Thoracic aorta (tissue), 2 donors: ENCODE measurements around the gene NEURL3. TPM values are rescaled to one million over a fixed set of nuclear protein-coding genes. Genes with fewer than 3 reads are reported as not detected.

ENCODE experiments used
- ATAC-seq: fragments of 150-250 bp; one replicate; pipeline ENCODE4 v1.8.0; 2017; ENCODE audit warnings: low read depth; ENCODE audit not compliant: insufficient number of reproducible peaks, low FRiP score
- DNase-seq: peaks from one replicate; pipeline ENCODE4 v3.0.0-alpha.2; 2020; ENCODE audit warnings: low spot score
- H3K27ac ChIP-seq, 2 donors: fragments of 200-600 bp; sonication (generic); 1 replicate in 1 of 2; 2 replicates in 1 of 2; pipeline ENCODE4 v1.5.1; 2016; ENCODE audit warnings: mild to moderate bottlenecking in 2 of 2, moderate library complexity in 2 of 2
- H3K27me3 ChIP-seq: fragments of 200-600 bp; sonication (generic); replicated peaks from 2 replicates; pipeline ENCODE4 v1.6.0; 2016; ENCODE audit warnings: mild to moderate bottlenecking; ENCODE audit not compliant: insufficient read depth
- H3K36me3 ChIP-seq: fragments of 200-600 bp; sonication (generic); one replicate; pipeline ENCODE4 v1.5.1; 2016
- H3K4me1 ChIP-seq, 2 donors: fragments of 200-600 bp; sonication (generic); 1 replicate in 1 of 2; 2 replicates in 1 of 2; pipeline versions ENCODE4 v1.5.1 to v1.6.0; 2016; ENCODE audit warnings: low read depth in 2 of 2, mild to moderate bottlenecking in 1 of 2; ENCODE audit not compliant: control insufficient read depth in 1 of 2
- H3K4me3 ChIP-seq: fragments of 200-600 bp; sonication (generic); 2 replicates; pipeline ENCODE4 v1.5.1; 2016; ENCODE audit warnings: mild to moderate bottlenecking
- H3K9me3 ChIP-seq: fragments of 200-600 bp; sonication (generic); 2 replicates; pipeline ENCODE4 v1.5.1; 2016
- total RNA-seq, 2 donors: library from RNA; depleted of rRNA; stranded (reverse); fragments of >200 nt; gene quantifications; one replicate each; pipeline versions ENCODE4 v1.1.0 to v1.2.3, GENCODE V29; 2016
- TF ChIP-seq, protein P1 (sequence below): fragments of 200-600 bp; sonication (generic); IDR thresholded peaks from one replicate; pipeline ENCODE4 v1.5.1; 2019; ENCODE audit warnings: antibody characterized with exemption

NEURL3 gene
- total RNA-seq, 2 donors from 2014 or later = not detected

DNA sequence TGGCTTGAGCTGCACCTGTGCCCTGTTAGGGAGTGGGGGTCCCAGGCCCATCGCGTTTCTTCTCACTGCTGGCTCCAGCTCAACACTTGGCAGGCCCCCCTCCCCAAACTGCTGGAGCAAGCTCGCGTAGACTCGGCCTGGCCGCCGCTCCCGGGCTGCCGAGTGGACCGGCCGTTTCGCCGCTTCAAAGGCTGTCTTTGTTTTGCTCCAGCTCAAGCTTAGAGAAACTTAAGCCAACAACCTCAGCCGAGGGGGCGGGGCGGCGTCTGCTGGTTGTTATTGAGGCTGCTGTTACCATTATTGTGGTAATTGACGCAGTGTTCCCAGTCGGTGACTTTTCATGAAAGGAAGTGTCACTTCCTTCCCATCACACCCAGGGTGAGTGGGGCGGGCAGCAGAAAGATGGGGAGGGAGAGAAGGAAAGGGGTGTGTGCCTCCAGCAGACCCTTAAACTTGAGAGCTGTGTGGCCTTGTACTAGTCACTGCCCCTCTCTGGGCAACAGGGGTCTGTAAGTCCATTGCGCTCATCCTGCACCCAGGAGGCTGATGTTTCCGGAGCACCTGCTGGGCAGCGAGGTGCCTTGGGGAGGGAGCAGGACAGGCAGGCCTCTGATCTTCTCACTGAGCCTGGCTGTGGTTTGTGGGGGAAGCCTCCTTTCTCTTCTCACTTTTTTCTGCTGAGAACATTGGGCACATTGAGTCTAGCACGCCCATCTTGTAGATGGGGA lies 33.5 kb upstream of the NEURL3 start:
- Histone ChIP-seq H3K27me3 (no peaks in the 10 kb centered on the region), H3K4me3 (peak overlapping the region; percentile 93), H3K4me1 (peaks cover 40 to 79% of the 10 kb centered on the region in 2 donors)

DNA sequence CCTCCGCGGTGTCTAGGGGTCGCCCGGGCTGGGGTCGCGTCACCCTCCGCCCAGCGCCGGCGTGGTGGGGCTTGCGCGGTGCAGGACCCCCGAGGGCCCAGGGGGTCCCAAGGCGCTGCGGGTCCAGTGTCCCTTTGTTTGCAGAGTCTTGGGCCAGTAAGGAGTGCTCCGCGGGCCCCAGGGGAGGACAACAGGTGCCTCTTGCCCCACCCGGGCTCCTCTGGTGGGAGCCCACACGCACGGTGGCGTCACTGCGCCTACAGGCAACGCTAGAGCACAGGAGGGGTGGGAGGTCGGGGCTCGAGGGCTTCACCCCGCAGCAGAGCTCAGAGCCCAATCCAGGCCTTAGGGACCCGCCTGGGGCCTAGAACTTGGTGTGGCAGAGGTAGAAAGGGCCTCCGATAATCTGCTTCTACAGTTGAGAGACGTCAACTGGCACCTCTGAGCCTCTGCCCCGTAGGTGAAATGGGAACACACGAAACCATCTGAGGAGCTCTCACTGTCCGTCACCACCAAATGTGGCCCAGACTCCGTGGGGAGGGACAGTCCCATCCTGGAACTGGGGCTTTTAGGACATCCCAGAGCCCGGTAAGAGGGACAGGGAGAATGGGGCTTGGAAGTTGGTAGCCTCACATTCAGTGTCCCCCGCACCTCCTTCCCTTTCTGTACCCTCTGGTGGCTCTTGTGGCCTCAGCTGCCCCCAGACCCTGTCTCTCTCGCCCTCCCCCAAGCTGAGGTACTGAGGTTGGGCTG lies 32.8 kb upstream of the NEURL3 start:
- DNase-seq (no peak), ATAC-seq (no peak)
- Histone ChIP-seq H3K4me3 (peak overlapping the region; percentile 93), H3K9me3 (no peaks in the 10 kb centered on the region), H3K27me3 (no peaks in the 10 kb centered on the region), H3K4me1 (peaks cover 43 to 76% of the 10 kb centered on the region in 2 donors), H3K27ac (peak overlapping the region; percentile 94 to 97), H3K36me3 (peaks cover under 1% of the 10 kb centered on the region)
- TF ChIP-seq, protein P1, sequence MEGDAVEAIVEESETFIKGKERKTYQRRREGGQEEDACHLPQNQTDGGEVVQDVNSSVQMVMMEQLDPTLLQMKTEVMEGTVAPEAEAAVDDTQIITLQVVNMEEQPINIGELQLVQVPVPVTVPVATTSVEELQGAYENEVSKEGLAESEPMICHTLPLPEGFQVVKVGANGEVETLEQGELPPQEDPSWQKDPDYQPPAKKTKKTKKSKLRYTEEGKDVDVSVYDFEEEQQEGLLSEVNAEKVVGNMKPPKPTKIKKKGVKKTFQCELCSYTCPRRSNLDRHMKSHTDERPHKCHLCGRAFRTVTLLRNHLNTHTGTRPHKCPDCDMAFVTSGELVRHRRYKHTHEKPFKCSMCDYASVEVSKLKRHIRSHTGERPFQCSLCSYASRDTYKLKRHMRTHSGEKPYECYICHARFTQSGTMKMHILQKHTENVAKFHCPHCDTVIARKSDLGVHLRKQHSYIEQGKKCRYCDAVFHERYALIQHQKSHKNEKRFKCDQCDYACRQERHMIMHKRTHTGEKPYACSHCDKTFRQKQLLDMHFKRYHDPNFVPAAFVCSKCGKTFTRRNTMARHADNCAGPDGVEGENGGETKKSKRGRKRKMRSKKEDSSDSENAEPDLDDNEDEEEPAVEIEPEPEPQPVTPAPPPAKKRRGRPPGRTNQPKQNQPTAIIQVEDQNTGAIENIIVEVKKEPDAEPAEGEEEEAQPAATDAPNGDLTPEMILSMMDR = no peak

More for the DNA sequence above, 33.5 kb upstream of the NEURL3 start:
- H3K27ac ChIP-seq = peak overlapping the region; percentile 94 to 97
- TF ChIP-seq, protein P1 = no peak
- no peaks in the 10 kb centered on the region for H3K9me3 ChIP-seq
- DNase-seq (peak; percentile 87), ATAC-seq (no peak)
- peaks cover 4% of the 10 kb centered on the region for H3K36me3 ChIP-seq

DNA sequence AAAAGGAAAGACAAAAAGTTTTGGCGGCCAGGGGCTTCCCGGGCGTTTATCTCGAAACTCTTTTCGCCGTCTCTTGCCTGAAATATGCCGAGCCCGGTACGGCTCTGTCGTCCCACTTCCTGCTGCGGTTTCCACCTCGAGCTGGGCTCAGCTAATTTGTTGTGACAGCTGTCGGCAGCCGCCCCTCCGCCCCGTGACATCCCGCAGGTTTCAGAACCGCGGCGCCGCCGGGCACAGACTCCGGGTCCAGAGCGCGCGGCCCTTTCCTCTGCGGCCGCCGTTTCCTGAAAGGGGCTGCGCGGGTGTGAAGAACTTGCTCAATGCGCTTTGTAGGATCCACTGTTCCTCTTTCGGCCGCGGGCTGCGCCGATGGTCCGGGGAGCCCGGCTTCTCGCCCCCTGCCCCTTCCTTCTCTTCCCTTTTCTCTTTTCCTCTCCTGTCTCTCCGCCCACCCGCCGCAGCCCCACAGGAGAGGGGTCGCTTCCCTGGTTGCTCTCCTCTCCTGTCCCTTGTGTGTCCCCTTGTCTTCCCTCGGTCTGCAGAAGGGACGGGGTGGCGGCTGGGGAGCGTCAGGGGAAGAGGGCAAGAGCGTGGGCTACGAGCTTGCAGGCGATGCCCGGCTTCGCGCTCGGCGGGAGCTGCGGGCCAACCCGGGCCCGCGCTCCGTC lies 32.0 kb upstream of the NEURL3 start:
- no peak for ATAC-seq
- peak overlapping the region; percentile 94 to 97 for H3K27ac ChIP-seq
- H3K27me3 ChIP-seq = no peaks in the 10 kb centered on the region
- no peaks in the 10 kb centered on the region for H3K36me3 ChIP-seq
- DNase-seq = no peak
- H3K4me1 ChIP-seq = peaks cover 50 to 76% of the 10 kb centered on the region in 2 donors
- H3K4me3 ChIP-seq = peak overlapping the region; percentile 93
- TF ChIP-seq, protein P1 = no peak
- no peaks in the 10 kb centered on the region for H3K9me3 ChIP-seq

DNA sequence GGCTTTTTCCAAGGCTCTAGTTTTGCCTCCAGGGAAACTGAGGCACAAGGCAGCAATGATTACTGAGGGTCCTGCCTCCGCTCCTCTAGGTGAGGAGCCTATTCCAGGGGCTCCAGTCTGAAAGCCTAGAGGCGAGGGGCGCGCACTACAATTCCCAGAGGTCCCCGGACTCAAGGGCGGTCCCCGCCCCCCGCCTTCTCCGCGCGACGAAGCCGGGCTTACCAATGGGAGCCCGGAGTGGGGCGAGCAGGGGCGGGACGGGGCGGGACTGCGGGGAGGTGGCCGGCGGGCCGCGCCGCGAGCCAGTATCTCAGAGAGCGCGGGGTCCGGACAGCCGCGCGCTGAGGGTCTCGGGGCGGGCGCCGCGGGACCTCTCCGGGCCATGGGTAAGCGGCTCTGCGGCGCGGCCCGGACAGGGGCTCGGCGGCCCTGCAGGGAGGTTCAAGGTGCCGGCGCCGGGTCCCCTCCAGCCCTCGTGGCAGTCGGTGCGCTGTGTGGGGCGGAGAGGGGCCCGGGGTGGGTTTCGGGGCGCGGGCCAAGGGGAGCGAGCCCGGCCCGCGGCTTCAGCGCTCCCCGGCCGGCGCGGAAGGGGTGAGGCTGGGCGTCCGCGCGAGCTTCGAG lies 31.4 kb upstream of the NEURL3 start, which contains the start of gene ARID5A:
Gene ARID5A (plus strand): TSS at position 308 of the 621 bp plus-strand sequence. CDS start 75 bp downstream, at position 383.
- no peak for ATAC-seq
- peaks cover 50 to 73% of the 10 kb centered on the region in 2 donors for H3K4me1 ChIP-seq
- H3K36me3 ChIP-seq = no peaks in the 10 kb centered on the region

More for the DNA sequence above, 31.4 kb upstream of the NEURL3 start, which contains the start of gene ARID5A:
- Histone ChIP-seq H3K4me3 (peak within 1 kb of the TSS; percentile 93), H3K27ac (peak within 1 kb of the TSS; percentile 94 to 97), H3K27me3 (no peaks in the 10 kb centered on the region), H3K9me3 (no peaks in the 10 kb centered on the region)
- peak; percentile 84 for DNase-seq
- TF ChIP-seq, protein P1 = peak; percentile 58
